Femur (tissue), 1 donor: ENCODE results near the gene STK39.

Experiments used
- DNase-seq: peaks from one replicate; pipeline ENCODE4 v3.0.0-alpha.2; 2017

The STK39 gene

DNA sequence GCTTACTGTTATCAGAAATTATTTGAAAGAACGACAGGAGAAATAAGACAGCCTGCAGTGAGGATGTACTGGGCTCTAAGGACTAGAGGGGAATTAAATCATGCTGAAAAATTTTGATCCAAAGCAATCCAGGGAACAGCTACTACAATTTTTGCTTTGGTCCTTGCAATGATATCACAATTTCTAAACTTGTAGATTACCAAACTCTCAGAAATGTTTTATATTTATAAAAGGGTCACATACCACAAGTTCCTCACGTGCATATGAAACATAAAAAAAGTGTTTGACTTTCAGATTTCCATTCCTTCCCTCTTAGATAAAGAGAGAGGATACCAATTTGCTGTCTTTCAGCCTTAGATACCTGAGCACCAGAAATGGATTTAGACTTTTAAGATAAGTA, 261.2 kb downstream of the STK39 start:
- no peak for DNase-seq

DNA sequence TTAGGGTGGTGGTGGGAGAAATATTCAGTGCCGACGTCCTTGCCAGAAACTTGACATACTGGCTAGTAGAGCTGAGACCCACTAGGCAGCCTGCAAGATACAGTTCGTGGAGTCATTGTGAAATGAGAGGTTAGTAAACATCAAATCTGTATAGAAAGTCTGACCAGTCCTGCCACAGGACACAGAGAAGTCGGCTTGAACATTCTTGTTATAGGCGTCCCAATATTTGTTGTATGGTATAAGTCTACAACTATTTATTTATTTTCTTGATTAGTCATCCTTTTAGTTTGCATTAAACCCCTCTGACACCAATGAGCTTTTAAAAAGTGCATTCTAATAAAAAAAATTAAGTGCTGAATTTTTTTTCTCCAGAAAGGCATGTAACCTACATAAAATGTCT, 265.4 kb downstream of the STK39 start:
- no peak for DNase-seq

DNA sequence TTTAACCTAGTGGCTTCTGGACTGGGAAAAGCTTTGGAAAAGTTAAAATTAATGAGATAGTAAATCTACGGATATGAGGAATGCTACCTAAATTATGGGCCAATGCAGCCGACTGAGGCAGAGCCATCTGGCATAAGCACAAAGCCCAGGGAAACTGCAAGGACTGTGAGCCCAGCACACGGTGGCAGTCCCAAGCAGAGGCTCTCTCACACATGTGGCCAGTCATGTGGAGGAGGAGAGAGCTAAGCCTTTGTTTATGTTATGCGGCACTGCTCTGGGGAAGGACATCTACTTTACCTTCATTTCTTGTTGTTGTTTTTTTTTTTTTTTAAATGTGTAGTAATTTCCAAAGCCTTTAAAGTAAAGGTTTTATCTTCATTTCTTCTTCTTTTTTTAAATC, 267.0 kb downstream of the STK39 start:
- DNase-seq = no peak

DNA sequence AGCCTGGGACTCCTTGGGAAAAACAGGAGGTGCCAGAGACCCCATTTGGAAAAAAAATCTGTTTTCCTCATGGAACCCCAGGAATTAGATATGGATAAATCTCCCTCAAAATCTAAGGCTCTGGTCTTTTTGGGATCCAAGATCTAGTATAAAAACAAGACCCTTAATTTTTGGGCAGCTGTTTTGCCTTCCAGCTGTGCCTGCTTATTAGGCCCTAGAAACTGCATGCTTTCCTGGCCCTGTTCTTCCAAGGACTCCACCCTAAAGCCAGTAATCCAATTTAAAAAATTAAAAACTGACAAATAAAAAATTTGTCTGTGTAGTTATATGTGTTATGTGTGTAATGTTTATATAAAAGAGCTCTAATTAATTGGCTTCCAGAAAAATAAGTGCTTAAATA, 274.6 kb downstream of the STK39 start:
- DNase-seq = no peak

DNA sequence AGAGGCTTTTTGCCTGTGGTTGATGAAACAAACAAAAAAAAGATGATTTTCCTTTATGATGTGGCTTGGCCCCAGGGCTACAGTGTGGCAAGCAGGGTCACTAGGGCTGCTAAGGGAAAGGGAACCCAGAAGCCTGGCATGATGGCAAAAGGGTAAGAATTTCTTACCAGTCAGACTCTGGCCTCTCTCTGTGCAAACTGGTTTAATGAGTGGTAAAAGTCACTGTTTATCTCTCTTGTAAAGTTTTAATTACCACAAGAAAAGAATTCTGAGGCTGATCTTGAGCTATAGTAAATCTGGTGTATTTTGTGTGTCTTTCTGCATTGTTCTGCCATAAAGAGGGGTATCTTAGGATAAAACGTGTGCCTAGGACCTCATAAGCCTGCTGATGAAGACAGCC, 275.4 kb downstream of the STK39 start:
- DNase-seq = no peak

DNA sequence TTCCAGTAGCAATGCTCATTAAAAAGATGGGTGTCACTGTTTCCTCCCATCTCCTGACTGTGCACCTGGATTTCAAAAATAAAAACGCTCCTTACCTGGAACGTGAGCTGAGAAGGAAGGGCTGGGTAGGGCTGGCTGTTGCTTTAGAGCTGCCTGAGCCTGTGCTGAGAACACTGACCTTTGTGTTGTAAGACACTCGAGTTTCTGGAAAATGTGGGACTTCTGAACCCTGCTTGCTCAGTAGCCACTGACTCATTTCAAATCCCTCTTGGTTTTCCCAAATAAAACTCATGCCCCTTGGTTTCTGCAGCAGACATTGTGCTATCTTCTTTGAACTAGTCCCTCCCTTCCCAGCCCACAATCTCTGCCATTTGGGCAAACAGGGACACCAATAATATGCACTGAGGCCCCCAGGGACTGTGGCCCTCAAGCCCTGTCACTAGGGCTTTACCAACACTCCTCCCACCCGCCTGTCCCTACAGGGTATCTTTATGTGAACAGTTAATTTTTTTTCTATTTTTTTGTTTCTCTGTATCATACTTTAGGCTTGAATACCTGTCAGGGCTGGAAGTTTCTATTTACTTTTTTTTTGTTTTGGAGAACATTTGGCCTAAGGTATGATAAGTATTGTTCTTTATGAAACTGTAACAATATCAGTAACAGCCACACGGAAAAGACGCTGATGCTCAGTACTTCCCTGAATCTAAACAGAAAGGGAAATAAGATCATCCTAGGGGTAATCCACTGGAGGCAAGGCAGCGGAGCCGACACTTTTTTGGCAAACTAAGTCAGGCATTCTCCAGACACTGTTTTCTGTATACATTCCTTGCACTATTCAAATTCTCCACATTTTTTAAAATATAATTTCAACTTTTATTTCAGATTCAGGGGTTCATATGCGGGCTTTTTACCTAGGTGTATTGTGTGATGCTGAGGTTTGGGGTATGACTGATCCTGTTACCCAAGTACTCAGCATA, 280.2 kb downstream of the STK39 start:
- no peak for DNase-seq

DNA sequence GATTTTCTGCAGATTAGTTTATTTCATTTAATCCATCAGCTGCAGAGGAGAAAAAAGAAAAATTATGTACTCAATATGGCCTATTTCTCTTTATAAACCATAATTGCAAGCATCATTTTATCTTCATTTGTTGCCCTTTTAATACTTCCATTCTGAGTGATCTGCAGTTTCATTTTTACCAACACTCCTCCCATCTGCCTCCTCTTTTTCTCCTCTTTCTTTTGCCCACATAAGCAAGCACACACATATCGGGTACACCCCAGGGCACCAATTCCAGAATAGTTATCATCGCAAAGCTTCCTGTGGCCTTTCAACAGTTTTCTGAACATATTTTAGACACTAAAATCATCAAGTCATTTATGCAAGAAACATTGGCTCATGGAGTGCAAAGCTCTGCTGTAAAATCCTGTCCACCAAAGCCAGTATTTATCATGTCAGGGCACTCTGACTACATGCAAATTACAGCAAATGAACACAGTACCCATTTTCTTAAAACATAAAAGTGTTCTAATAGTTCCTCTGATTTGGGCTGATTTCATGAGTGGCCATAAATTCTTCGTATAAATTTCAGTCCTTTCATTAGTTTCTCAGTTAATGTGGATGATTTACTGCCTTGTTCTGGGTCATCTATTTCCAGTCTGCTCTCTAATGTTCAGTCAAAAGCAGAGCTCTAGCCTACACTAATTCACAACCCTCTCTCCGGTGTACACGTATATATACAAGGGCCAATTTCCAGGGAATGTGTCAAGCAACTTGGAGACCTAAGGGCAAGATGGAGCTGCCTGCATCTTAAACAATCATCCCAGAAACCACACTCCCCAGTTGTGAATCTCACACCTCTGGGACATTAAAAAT, 281.3 kb downstream of the STK39 start:
- DNase-seq = no peak

DNA sequence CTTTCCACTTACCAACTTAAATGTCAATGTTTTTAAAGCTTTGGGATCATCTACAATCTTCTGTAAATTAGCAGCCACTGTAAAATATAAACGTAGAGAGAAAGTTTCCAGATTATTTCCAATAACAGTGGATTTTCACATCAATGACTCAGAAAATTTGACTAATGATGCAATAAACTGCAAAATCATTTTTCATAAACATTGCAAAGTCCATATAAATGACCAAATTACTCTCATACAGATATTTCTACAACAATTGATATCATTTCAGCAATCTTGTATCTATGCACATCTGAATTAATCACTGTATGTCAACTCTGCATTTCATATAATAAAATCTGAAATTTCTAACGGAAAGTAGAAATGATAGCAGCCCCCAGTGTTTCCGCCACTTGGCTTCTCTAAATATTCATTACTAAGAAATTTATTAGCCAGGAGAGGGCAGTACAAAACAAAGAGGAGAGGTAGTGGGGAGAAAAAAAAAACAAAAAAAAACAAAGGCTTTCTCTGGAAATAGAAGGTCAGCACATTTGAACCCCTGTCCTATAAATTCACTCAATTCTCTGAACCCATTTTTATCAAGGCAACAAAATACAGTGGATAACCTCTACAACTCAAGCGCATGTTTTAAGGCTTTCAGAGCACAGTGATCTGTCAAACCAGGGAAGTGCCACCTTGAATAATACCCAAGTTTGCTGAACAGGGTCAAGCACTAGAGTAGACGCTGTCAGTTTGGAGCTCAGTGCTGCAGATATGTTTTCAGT, 282.6 kb downstream of the STK39 start:
- DNase-seq = no peak

DNA sequence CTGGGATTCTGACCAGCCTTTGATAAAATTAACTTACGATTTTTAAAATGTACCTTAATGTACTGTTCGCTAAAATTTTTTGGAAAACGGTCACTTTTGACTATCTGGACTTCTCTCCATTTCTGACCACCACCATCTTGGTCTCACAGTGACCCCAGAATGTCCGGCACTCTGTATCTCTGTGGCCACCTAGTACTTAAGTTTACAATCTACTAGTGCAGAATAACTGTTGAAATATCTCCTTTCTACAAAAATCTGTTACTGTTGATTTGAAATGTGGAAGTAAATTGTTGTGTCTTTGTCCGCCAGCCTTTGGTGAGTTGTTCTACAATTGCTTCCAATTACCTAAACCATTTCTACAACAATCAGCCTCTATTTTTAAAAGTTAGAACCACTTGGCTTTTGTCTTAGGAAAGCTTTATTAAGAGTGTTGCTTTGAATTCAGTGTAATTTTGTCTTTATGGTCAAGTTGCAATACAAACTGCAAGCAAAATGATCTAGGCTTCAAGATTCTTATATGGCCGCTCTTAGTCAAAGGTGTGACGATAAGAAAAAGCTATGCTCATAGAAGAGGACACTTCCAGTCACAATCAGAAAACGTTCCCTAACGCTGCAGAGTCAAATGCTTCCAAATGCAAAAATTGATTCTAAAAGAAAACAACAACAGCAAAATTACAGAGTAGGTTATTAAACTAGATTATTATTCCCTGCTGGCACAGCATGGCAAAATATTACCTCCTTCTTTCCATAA, 283.3 kb downstream of the STK39 start:
- no peak for DNase-seq

DNA sequence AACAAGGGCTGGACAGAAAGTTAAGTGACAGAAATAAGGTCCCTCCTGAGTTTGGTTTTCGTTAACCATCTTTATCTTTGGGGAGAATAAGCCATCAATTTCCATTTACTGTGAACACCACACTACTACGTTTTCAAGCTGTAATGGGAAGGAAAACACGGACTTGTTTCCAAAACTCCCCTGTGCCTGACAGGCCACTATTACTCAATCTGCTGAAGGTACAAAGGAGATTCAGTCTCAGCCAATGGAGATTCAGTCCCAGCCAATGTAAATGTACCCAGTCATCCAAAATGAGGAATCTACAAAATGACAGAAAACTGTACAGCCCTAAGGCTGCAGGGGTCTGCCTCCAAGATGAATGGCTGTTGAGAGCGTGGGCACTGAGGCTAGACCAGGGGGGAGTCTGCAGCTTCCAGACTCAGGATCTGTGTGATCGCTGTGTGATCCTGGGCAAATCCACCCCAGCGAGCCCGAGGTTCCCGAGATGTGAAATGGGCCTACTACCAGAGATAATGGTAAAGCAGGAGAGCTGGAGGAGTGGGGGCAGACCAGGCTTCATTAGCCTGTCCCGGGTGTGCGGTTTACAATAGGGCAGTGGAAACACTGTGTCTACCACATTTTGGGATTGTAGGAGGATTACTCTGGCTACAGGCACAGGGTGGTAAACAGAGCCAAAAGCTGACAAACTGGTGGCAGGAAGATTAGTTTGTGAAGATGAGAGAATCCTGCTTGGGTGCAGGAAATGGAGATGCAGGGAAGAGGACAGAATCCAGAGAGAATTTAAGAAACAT, 284.8 kb downstream of the STK39 start:
- DNase-seq = no peak

DNA sequence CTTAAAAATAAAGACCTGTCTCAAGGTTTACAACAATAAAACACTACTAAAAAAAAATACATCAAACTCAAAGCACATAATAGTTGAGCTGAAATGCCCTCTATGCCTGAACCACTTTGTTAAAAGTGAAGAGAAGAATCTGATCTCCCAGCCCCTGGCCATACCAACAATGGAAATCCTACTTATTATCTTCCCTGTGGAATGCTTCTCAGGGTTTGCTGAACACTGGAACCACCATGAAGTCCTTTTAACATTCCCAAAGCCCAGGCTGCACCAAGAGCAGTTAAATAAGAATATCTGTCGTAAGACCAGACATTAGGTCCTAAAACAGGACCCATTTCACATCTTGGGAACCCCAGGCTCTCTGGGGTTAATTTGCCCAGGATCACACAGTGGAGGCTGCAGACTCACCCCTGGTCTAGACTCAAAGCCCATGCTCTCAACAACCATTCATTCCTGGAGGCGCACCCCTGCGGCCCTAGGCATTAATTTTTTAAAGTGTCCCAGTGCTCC, 285.8 kb downstream of the STK39 start:
- no peak for DNase-seq

DNA sequence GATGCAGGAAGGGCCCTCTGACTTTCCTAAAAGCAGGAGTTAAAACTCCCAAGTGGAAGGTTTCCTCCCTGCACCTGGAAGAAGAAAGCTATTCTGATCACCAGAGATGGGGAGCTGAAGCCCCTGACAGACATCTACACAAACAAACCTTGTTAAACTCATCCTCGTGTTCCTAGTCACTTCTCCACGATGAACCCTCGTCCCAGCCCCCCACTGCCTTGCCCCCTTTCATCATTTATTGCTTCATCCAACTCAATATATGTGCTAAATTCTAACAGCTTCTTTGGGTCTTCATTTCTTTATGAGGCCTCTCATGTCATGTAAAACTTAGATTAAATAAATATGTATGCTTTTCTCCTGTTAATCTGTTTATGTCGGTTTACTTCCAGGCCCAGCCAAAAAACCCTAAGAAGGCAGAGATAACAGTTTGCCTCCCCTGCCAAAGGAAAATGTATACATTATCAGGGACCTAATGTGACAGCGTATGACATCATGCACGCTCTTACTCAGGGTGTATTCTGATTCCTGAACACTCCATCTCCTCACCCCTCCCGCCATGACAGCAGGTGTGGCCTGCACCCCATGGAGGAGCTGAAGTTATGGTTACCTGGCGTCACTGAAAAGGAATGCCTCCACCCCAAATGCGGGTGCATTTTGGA, 287.2 kb downstream of the STK39 start:
- DNase-seq = no peak

DNA sequence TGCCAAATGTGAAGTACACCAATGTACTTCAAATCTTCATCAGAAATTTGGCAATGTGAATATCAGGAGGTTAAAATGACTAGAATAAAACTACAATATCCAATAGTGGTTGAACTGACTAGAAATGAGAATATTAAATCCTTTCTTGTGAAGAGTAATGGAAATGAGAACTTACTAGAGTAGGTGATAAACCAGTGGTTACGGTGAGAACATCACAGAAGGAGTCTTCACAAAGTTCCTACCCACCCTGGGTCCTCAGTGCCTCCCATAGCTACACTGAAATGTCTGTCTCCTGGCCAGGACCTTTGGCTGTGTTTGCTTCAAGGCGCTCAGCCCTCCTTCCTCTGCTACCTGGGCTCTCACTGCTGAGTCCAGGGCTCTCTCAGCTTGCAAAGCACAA, 289.7 kb downstream of the STK39 start:
- no peak for DNase-seq

DNA sequence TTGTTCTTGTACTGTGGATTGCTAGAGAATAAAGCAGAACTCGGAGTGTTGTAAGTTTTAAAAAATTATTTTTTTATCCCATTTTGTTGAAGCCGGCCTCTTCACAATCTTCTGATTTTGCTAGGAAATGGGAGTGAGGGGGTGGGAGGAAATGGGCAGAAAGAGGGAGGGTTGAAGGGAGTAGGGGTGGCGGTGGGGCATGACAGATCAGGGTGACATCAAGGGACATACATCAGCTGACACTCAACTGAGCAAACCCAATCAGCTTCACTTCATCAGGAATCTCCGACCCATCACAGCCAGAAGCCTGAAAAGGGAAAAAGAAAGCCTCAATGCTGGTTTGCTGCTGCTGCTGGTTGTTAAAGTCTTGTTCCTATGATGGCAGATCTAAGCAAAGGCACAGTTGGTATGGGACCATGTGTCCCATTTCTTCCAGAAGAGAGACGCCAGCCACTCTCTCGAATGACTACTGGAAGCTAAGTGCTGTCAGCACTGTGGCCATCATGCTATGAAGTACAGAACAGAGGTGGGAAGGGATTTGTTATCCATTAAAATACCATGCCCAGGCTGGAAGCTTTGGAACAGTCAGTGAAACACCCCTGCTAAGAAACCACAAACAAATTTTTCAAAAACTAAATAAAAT, 292.0 kb downstream of the STK39 start:
- DNase-seq = no peak

DNA sequence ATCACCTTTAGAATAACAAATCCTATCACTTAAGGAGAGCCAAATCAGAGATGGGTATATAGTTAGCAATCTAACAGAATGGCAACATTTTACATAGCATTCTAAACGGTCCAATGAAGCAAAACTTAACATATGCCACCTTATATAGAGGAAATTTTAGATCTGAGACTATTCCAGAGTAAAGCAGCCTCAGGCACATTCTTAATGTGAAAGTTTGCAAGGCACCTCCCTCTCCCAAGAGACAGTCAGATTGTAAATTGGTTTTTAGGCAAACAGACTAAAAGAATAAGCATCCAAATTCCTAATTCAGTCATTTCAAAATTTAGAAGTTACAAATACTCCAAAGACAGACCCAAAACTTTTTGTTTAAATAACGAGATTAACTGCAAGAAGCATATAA, 292.9 kb downstream of the STK39 start:
- DNase-seq = no peak

DNA sequence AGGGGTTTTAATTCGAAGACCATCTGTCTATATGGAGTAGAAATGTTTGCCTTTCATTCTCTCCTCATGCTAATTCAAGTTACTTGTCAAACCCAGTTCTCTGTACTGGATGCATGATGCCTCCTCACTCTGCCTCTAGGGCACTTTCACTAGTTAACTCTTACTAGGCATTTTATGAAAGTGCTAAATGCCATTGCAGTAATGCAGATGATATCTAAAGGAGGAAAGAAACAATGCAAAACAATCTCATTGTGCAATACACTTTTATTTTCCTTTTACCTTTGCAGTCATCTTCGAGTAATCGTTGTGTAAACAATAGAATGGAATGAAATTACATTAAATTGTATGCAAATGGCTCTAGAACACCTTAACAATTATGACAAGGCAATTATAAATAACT, 293.6 kb downstream of the STK39 start:
- DNase-seq = no peak

DNA sequence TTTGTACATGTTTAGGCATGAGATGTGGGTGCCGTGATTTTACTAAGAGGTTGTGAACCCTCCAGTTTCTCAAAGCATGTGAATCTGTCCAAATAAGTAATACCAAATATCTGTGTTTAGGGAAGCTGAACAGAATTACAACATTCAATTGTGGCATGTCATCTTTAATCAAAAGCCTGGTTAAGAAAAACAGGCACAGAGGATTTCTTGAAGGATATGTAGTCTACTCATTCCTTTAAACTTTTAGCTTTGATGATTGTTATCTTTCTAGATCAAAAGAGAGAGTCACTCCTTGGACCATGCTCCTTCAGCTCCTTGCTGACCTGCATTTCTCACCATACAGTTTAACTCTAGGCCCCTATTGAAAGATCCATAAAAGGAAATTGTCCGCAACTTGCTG, 296.8 kb downstream of the STK39 start:
- DNase-seq = no peak

DNA sequence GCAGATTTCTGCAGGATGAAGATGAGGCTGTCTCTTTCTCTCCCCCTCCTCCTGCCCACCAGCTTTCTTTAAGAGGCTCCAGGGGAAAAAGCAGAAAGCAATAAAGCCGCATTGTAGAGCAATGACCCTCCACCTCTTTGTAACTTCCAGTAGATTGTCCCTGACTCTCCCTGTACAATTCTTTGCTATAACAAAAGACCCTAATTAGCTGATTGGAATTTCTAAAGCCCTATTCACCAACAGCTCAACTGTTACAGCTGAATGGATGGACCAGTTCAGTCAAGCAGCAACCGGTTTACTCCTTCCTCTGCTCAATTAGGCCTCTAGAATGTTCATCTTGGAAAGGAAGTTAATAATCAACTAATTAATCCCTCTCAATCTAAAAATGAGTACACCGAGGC, 301.0 kb downstream of the STK39 start:
- no peak for DNase-seq

DNA sequence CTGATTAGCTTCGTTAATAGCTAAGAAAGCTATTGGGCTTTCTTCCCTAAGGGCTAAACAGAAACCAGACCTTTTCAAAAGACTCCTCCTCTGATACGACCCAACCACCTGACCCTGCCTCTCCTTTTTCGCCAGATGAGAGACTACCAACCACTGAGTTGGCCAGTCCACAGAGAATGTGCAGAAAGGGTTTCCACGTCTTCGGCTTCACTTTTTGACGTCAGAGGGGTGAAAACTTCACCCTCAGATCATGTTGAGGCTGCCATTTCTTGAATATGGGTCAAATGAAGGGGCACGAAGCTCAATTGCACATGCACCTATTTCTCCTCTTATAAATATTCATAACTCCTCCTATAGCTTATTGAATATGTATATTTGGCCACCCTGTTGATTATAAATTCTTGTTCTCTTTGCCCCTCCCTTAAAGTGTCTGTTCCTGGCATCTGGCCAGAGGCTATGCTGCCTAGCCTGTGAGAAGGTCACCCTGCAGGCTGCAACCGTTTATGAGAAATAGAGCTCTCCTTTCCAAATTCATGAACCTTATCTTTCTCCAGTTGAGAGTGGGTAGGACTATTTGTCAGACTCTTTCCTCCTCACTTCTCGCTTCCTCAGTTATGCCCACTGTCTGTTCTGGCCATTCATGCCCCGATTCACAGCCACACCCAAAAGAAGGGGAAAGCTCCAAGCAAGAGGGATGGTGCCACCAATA, 301.6 kb downstream of the STK39 start:
- no peak for DNase-seq
